ENCODE results near the gene ZNF518B.
A peak's percentile ranks its signal among the peaks of the same experiment; 100 is the strongest.

ZNF518B gene

GRCh38 chr4:10457255-10457801, at the start of gene ZNF518B:
TSS of gene ZNF518B (minus strand) at chr4:10457426. CDS start at chr4:10446328, 11,098 bp downstream.
- peak; percentile 83 for DNase-seq

- no peak for DNase-seq
Measured at GRCh38 chr4:10506077-10506476, 48.9 kb upstream of the ZNF518B start.

- no peak for DNase-seq
Measured at GRCh38 chr4:10504570-10505179, 47.4 kb upstream of the ZNF518B start.

- no peak for DNase-seq
Measured at GRCh38 chr4:10502717-10503116, 45.5 kb upstream of the ZNF518B start.

GRCh38 chr4:10500776-10501175, 43.5 kb upstream of the ZNF518B start:
- no peak for DNase-seq

- no peak for DNase-seq
Measured at GRCh38 chr4:10496200-10496599, 39.0 kb upstream of the ZNF518B start.

- DNase-seq, result no peak
Measured at GRCh38 chr4:10495651-10496050, 38.4 kb upstream of the ZNF518B start.

GRCh38 chr4:10492464-10492863, 35.2 kb upstream of the ZNF518B start:
- DNase-seq, result no peak

- no peak for DNase-seq
Measured at GRCh38 chr4:10491401-10491800, 34.2 kb upstream of the ZNF518B start.

- no peak for DNase-seq
Measured at GRCh38 chr4:10490996-10491395, 33.8 kb upstream of the ZNF518B start.

GRCh38 chr4:10482913-10483312, 25.7 kb upstream of the ZNF518B start:
- DNase-seq, result no peak

GRCh38 chr4:10480616-10481015, 23.4 kb upstream of the ZNF518B start:
- no peak for DNase-seq

GRCh38 chr4:10478621-10479020, 21.4 kb upstream of the ZNF518B start:
- no peak for DNase-seq

GRCh38 chr4:10470505-10470904, 13.3 kb upstream of the ZNF518B start:
- DNase-seq, result no peak

- DNase-seq, result no peak
Measured at GRCh38 chr4:10466161-10466560, 8.9 kb upstream of the ZNF518B start.

- DNase-seq, result no peak
Measured at GRCh38 chr4:10462876-10463275, 5.7 kb upstream of the ZNF518B start.

- no peak for DNase-seq
Measured at GRCh38 chr4:10461850-10462400, 4.7 kb upstream of the ZNF518B start.

- DNase-seq, result peak; percentile 77
Measured at GRCh38 chr4:10461091-10461849, 4.0 kb upstream of the ZNF518B start.

GRCh38 chr4:10460313-10461047, 3.3 kb upstream of the ZNF518B start:
- no peak for DNase-seq

- no peak for DNase-seq
Measured at GRCh38 chr4:10459305-10459704, 2.1 kb upstream of the ZNF518B start.

GRCh38 chr4:10458177-10458576, 951 bp upstream of the ZNF518B start:
- DNase-seq, result no peak

GRCh38 chr4:10456595-10457254, 501 bp downstream of the ZNF518B start:
- peak; percentile 65 for DNase-seq

GRCh38 chr4:10456260-10456594, 999 bp downstream of the ZNF518B start:
- DNase-seq, result no peak
